Endothelial cell of umbilical vein (primary cell): ENCODE data around the gene AIDA. TPM values are rescaled to one million over a fixed set of nuclear protein-coding genes. Genes with fewer than 3 reads are reported as not detected.

Experiments used
- BruUV-seq: library from RNA; stranded (reverse); fragments of 400-500 nt; replicated peaks from 2 replicates; lab custom pipeline; 2021; lab: Mats Ljungman, UMichigan
- CTCF ChIA-PET: fragments of 300-600, 350-600 bp; sonication (Branson Sonifier 250); formaldehyde crosslinking; loops from one replicate; lab custom pipeline; 2021; ENCODE audit warnings: antibody characterized with exemption, inconsistent platforms; lab: Charles Lee
- POLR2A ChIA-PET: fragments of 300-600, 350-600 bp; sonication (Branson Sonifier 250); formaldehyde crosslinking; loops from one replicate; lab custom pipeline; 2021; ENCODE audit warnings: antibody characterized with exemption, inconsistent platforms; lab: Charles Lee
- DNase-seq: peaks from one replicate; pipeline ENCODE4 v3.0.0-alpha.2; 2011; ENCODE audit warnings: low read depth, low spot score
- FAIRE-seq: peaks from 2 replicates; lab custom pipeline; 2011; peaks lifted over from hg19 to GRCh38; lab: Jason Lieb, UNC
- H2AFZ ChIP-seq: 2 replicates; pipeline ENCODE4 v1.6.0; 2012; ENCODE audit warnings: low read depth, low read length, control low read depth, inconsistent platforms
- H3K27ac ChIP-seq: 2 replicates; pipeline ENCODE4 v1.5.1; 2011; ENCODE audit warnings: low read depth, mild to moderate bottlenecking, control low read depth, low read length, moderate library complexity; ENCODE audit not compliant: insufficient read depth
- H3K27me3 ChIP-seq, 2 experiments: 2 replicates each; pipeline versions ENCODE4 v1.6.0 to v1.6.1; 2011; ENCODE audit warnings: low read length in 2 of 2, mixed read lengths in 1 of 2; ENCODE audit not compliant: control insufficient read depth in 2 of 2, insufficient read depth in 2 of 2
- H3K36me3 ChIP-seq, 2 experiments: 2 replicates in 1 of 2; 3 replicates in 1 of 2; pipeline ENCODE4 v1.5.1; 2011; ENCODE audit warnings: low read length in 2 of 2, mild to moderate bottlenecking in 1 of 2, moderate library complexity in 1 of 2; ENCODE audit not compliant: control insufficient read depth in 2 of 2, insufficient read depth in 2 of 2; ENCODE audit errors: extremely low read depth in 1 of 2
- H3K4me1 ChIP-seq: 3 replicates; pipeline ENCODE4 v1.5.1; 2011; ENCODE audit warnings: mild to moderate bottlenecking, low read length; ENCODE audit not compliant: control insufficient read depth, insufficient read depth; ENCODE audit errors: extremely low read depth
- H3K4me2 ChIP-seq: 2 replicates; pipeline ENCODE4 v1.6.1; 2011; ENCODE audit warnings: low read length, control low read depth, mixed read lengths; ENCODE audit not compliant: insufficient read depth
- H3K4me3 ChIP-seq, 3 experiments: fragments of 200-600 bp in 1 of 3; sonication (generic), shearing (Covaris generic) in 1 of 3; replicated peaks in 1 of 3; 2 replicates each; pipeline ENCODE4 v1.5.1; 2011 to 2016; ENCODE audit warnings: control low read depth in 3 of 3, low read length in 3 of 3, mild to moderate bottlenecking in 2 of 3, inconsistent platforms in 1 of 3, low read depth in 1 of 3, moderate library complexity in 1 of 3; ENCODE audit not compliant: insufficient read depth in 1 of 3
- H3K79me2 ChIP-seq: 2 replicates; pipeline ENCODE4 v1.6.0; 2012; ENCODE audit warnings: low read length, inconsistent platforms; ENCODE audit not compliant: control insufficient read depth, insufficient read depth
- H3K9ac ChIP-seq: replicated peaks from 2 replicates; pipeline ENCODE3; 2011; ENCODE audit warnings: low read length, control low read depth; ENCODE audit not compliant: insufficient read depth; ENCODE audit errors: extremely low read depth
- H3K9me1 ChIP-seq: replicated peaks from 3 replicates; pipeline ENCODE4 v1.6.0; 2011; ENCODE audit warnings: mild to moderate bottlenecking, low read length; ENCODE audit not compliant: control insufficient read depth, insufficient read depth; ENCODE audit errors: extremely low read depth
- H3K9me3 ChIP-seq: replicated peaks from 2 replicates; pipeline ENCODE4 v1.5.1; 2012; ENCODE audit warnings: low read length, inconsistent platforms; ENCODE audit not compliant: control insufficient read depth, insufficient read depth
- H4K20me1 ChIP-seq: replicated peaks from 2 replicates; pipeline ENCODE3; 2011; ENCODE audit warnings: mild to moderate bottlenecking, low read length; ENCODE audit not compliant: control insufficient read depth, insufficient read depth; ENCODE audit errors: extremely low read depth
- JUN ChIP-seq: IDR thresholded peaks from 2 replicates; pipeline ENCODE4 v1.6.1; 2011; ENCODE audit warnings: borderline replicate concordance, low read depth; ENCODE audit not compliant: insufficient read length, insufficient read depth
- MAX ChIP-seq: IDR thresholded peaks from 2 replicates; pipeline ENCODE4 v1.6.1; 2011; ENCODE audit not compliant: insufficient read depth, insufficient read length
- POLR2A ChIP-seq: IDR thresholded peaks from 2 replicates; pipeline ENCODE4 v1.6.1; 2012; ENCODE audit warnings: low read depth, mild to moderate bottlenecking, control low read depth, low read length
- POLR2AphosphoS5 ChIP-seq: IDR thresholded peaks from 2 replicates; pipeline ENCODE4 v1.6.1; 2012; ENCODE audit warnings: low read depth, mild to moderate bottlenecking, control low read depth, low read length, moderate library complexity; ENCODE audit not compliant: insufficient read depth
- dilution Hi-C: fragments of 300-500 bp; cut with MboI; formaldehyde crosslinking; loops from one replicate; pipeline ENCODE4 v1.15.0; 2019; ENCODE audit warnings: low sequenced_read_pairs; ENCODE audit not compliant: extremely low pct_ligation_motif_present
- intact Hi-C: fragments of 100-400 bp; cut with micrococcal nuclease; formaldehyde crosslinking; loops from one replicate; pipeline ENCODE4 v1.10.0; 2022
- polyA plus RNA-seq, 4 experiments: library from polyadenylated mRNA; depleted of rRNA in 3 of 4; stranded (reverse) in 3 of 4; unstranded in 1 of 4; fragments of >200 nt; gene quantifications; 2 replicates each; pipeline versions ENCODE4 v1.2.1 to v1.2.3, GENCODE V29; 2011 to 2012; ENCODE audit warnings: missing spikeins in 1 of 4
- total RNA-seq: library from RNA; stranded (reverse); gene quantifications from 2 replicates; pipeline ENCODE4 v1.2.3, GENCODE V29; 2021

The AIDA gene
- total and polyA plus RNA-seq, 2 donors (not counting 3 experiments of a cell fraction or from before 2014, with no cell fraction given) = 32.8 to 75.4 TPM

DNA sequence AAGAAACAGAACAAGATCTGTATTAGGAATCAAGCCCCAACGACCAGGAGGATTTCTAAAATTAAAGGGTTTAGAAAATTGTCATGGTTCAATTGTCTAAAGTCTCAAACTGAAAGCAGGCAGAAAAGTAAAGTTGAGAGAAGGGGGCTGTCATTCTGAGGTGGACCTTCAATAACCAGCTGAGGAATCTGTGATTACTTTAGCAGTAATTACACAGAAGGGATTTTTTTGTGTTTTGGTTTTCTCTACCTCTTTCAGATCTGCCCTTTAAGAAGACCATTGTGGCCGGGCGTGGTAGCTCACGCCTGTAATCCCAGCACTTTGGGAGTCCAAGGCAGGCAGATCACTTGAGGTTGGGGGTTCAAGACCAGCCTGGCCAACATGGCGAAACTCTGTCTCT lies 17.4 kb downstream of the AIDA start:
- TF ChIP-seq JUN (no peak), POLR2A (no peak), POLR2AphosphoS5 (no peak)
- Histone ChIP-seq H3K36me3 (peaks cover 0 to 4% of the 10 kb centered on the region in 2 experiments), H3K4me3 (no peak overlapping the region), H3K9ac (no peak overlapping the region), H3K27me3 (no peaks in the 10 kb centered on the region), H3K27ac (no peak overlapping the region), H3K4me2 (no peak overlapping the region), H3K79me2 (peaks cover 32% of the 10 kb centered on the region), H3K9me3 (no peaks in the 10 kb centered on the region), H4K20me1 (no peaks in the 10 kb centered on the region), H2AFZ (no peak overlapping the region), H3K9me1 (no peaks in the 10 kb centered on the region), H3K4me1 (peaks cover 3% of the 10 kb centered on the region)
- dilution Hi-C loops = no loop called here
- intact Hi-C loops = no loop called here
- BruUV-seq = no TSS peak
- ChIA-PET POLR2A (no interaction called here), CTCF (interaction anchor here (1.2 kb wide), 1 partner anchor 10 kb away, joined by 4 read pairs; no protein-coding TSS in a partner anchor)
- FAIRE-seq = no peak
- DNase-seq = no peak

DNA sequence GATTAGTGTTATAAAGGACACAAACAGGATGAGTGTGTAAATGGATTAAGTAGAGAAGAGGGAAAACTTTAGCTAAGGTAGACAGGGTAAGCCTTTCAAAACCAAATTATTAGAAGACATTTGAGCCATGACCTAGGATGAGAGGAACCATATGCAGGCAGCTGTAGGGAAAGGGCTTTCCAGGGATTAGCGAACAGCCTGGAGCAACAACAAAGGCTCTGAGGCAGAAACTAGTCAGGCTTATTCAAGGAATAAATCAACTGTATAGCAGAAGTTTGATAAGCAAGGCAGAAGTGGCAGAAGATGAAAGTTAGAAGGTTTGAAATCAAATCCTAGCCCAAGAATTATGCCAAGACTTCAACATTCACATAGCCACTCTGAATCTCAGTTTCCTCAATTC lies 21.3 kb downstream of the AIDA start:
- Histone ChIP-seq H3K27me3 (no peaks in the 10 kb centered on the region), H2AFZ (no peak overlapping the region), H3K4me3 (no peak overlapping the region), H3K9me1 (no peaks in the 10 kb centered on the region), H3K79me2 (peaks cover 11% of the 10 kb centered on the region), H3K9ac (no peak overlapping the region), H4K20me1 (no peaks in the 10 kb centered on the region), H3K36me3 (peaks cover 4 to 6% of the 10 kb centered on the region in 2 experiments), H3K9me3 (no peaks in the 10 kb centered on the region), H3K27ac (no peak overlapping the region), H3K4me1 (peaks cover 3% of the 10 kb centered on the region), H3K4me2 (no peak overlapping the region)
- DNase-seq (no peak), FAIRE-seq (no peak)
- intact Hi-C loops = no loop called here
- ChIA-PET POLR2A (no interaction called here), CTCF (no interaction called here)
- dilution Hi-C loops = no loop called here
- no peak for TF ChIP-seq MAX
- TF ChIP-seq POLR2A = no peak
- no TSS peak for BruUV-seq
